HepG2 (cell line): Measurements from ENCODE around the gene GPR37. TPM values are rescaled to one million over a fixed set of nuclear protein-coding genes. Genes with fewer than 3 reads are reported as not detected.

ENCODE experiments used
- ATAC-seq: fragments of 200-7000 bp; cut with Tn5 transposase; 3 replicates; pipeline ENCODE4 v1.9.1; 2020; ENCODE audit warnings: mild to moderate bottlenecking, moderate library complexity
- BruUV-seq: library from RNA; stranded (reverse); fragments of 400-500 nt; replicated peaks from 2 replicates; lab custom pipeline; 2021; lab: Mats Ljungman, UMichigan
- CTCF ChIA-PET: fragments of 300-600 bp; formaldehyde crosslinking; extraction: SDS; loops from one replicate; lab custom pipeline; 2021; ENCODE audit warnings: low total read pairs, inconsistent platforms, low intra/inter-chr PET ratio; lab: Yijun Ruan, JAX
- POLR2A ChIA-PET: fragments of 350-600 bp; sonication (Branson Sonifier 250); formaldehyde crosslinking; loops from one replicate; lab custom pipeline; 2020; ENCODE audit warnings: antibody characterized with exemption, inconsistent platforms; lab: Yijun Ruan, JAX
- DNase-seq: peaks from one replicate; pipeline ENCODE4 v3.0.0-alpha.2; 2015; ENCODE audit warnings: low spot score
- FAIRE-seq: peaks from 3 replicates; lab custom pipeline; 2011; peaks lifted over from hg19 to GRCh38; lab: Jason Lieb, UNC
- H2AFZ ChIP-seq: one replicate; pipeline ENCODE4 v1.6.1; 2011; ENCODE audit warnings: low read length, inconsistent platforms
- H3K27ac ChIP-seq: fragments of 300-600 bp; 3 replicates; pipeline ENCODE4 v1.8.0; 2011; ENCODE audit warnings: mixed run types, mild to moderate bottlenecking, mixed read lengths, low read length, inconsistent platforms; ENCODE audit not compliant: insufficient read depth; ENCODE audit errors: extremely low read length
- H3K27me3 ChIP-seq, 2 experiments: fragments of 200-600 bp in 1 of 2; 2 replicates in 1 of 2; 3 replicates in 1 of 2; pipeline versions ENCODE4 v1.6.0 to v1.8.0; 2011; ENCODE audit warnings: low read length in 2 of 2, mild to moderate bottlenecking in 2 of 2, moderate library complexity in 2 of 2, inconsistent platforms in 1 of 2; ENCODE audit not compliant: insufficient read depth in 2 of 2, control insufficient read depth in 1 of 2
- H3K36me3 ChIP-seq, 2 experiments: fragments of 200-600 bp in 1 of 2; replicated peaks in 1 of 2; 2 replicates in 1 of 2; 3 replicates in 1 of 2; pipeline versions ENCODE4 v1.5.1 to v1.8.0; 2011; ENCODE audit warnings: low read length in 2 of 2, inconsistent platforms in 1 of 2; ENCODE audit not compliant: insufficient read depth in 2 of 2, control insufficient read depth in 1 of 2
- H3K4me1 ChIP-seq: 2 replicates; pipeline ENCODE4 v1.5.1; 2012; ENCODE audit warnings: low read length, inconsistent platforms; ENCODE audit not compliant: insufficient read depth
- H3K4me2 ChIP-seq: 2 replicates; pipeline ENCODE4 v1.6.0; 2011; ENCODE audit warnings: low read depth, low read length, inconsistent platforms
- H3K4me3 ChIP-seq, 3 experiments: fragments of 200-600 bp in 1 of 3; sonication (generic), shearing (Covaris generic) in 1 of 3; replicated peaks in 1 of 3; 2 replicates each; pipeline ENCODE4 v1.5.1; 2011 to 2016; ENCODE audit warnings: low read length in 3 of 3, inconsistent platforms in 2 of 3, low read depth in 2 of 3, mild to moderate bottlenecking in 2 of 3, control low read depth in 1 of 3, mixed read lengths in 1 of 3; ENCODE audit not compliant: insufficient read depth in 1 of 3
- H3K79me2 ChIP-seq: one replicate; pipeline ENCODE4 v1.6.1; 2011; ENCODE audit warnings: low read length, inconsistent platforms; ENCODE audit not compliant: insufficient read depth
- H3K9ac ChIP-seq: 2 replicates; pipeline ENCODE4 v1.6.0; 2011; ENCODE audit warnings: mild to moderate bottlenecking, low read depth, low read length, inconsistent platforms; ENCODE audit not compliant: insufficient read depth
- H3K9me3 ChIP-seq: 2 replicates; pipeline ENCODE4 v1.5.1; 2012; ENCODE audit warnings: mild to moderate bottlenecking, low read length
- H4K20me1 ChIP-seq: 2 replicates; pipeline ENCODE4 v1.6.0; 2011; ENCODE audit warnings: inconsistent platforms, mild to moderate bottlenecking, low read length, moderate library complexity; ENCODE audit not compliant: insufficient read depth
- DNMT3B ChIP-seq: conservative IDR thresholded peaks from 2 replicates; pipeline ENCODE4 v1.6.1; 2016; ENCODE audit warnings: missing biosample characterization, control low read depth
- FOSL2 ChIP-seq: sonication (generic); formaldehyde crosslinking; IDR thresholded peaks from 2 replicates; pipeline ENCODE4 v1.4.0; 2020; ENCODE audit warnings: missing genetic modification reagents
- NFE2L2 ChIP-seq: fragments of 150-350 bp; IDR thresholded peaks from 2 replicates; pipeline ENCODE4 v1.6.1; 2014; ENCODE audit warnings: low read length
- ZNF17 ChIP-seq: sonication (generic); formaldehyde crosslinking; IDR thresholded peaks from 2 replicates; pipeline ENCODE4 v1.5.0; 2020; ENCODE audit warnings: mild to moderate bottlenecking, missing genetic modification reagents
- ZNF225 ChIP-seq: sonication (generic); formaldehyde crosslinking; IDR thresholded peaks from 2 replicates; pipeline ENCODE4 v1.4.0; 2020; ENCODE audit warnings: mild to moderate bottlenecking, missing genetic modification reagents
- WGBS: methylation state at CpG from one replicate; pipeline ENCODE4 v1.1.6; 2017; ENCODE audit warnings: low lambda C conversion rate; 5-methylcytosine and 5-hydroxymethylcytosine counted together
- in situ Hi-C: cut with HindIII; loops from 2 replicates; pipeline ENCODE4 v1.10.0; 2017; ENCODE audit warnings: low pct_unique_long_range_greater_than_20kb; ENCODE audit not compliant: extremely low pct_ligation_motif_present
- intact Hi-C: fragments of 100-400 bp; cut with micrococcal nuclease; formaldehyde crosslinking; loops from one replicate; pipeline ENCODE4 v1.10.0; 2022; ENCODE audit not compliant: unreplicated experiment
- polyA plus RNA-seq, 8 experiments: library from polyadenylated mRNA; depleted of rRNA in 3 of 8; stranded (reverse) in 7 of 8; unstranded in 1 of 8; fragments of >200 nt; fragmentation: Illumina TruSeq in 4 of 8; extraction: Trizol in 4 of 8; gene quantifications; 2 replicates each; pipeline versions ENCODE4 v1.2.1 to v1.2.3, GENCODE V29; 2011 to 2016; ENCODE audit warnings: low read depth in 4 of 8, missing spikeins in 1 of 8, mixed read lengths in 1 of 8; ENCODE audit not compliant: insufficient read depth in 1 of 8
- total RNA-seq, 5 experiments: library from RNA; depleted of rRNA; stranded (reverse); fragments of >200 nt; fragmentation: Illumina TruSeq; extraction: Trizol; gene quantifications; 2 replicates each; pipeline ENCODE4 v1.2.3, GENCODE V29; 2016; ENCODE audit warnings: low read depth in 1 of 5

Gene GPR37
- total and polyA plus RNA-seq, 2 of the 13 experiments (the other 11 are each of a cell fraction or from before 2014, with no cell fraction given) = not detected

GRCh38 chr7:124722292-124722691 is 43.3 kb downstream of the GPR37 start:
- H3K27me3 ChIP-seq = no peaks in the 10 kb centered on the region
- ChIA-PET POLR2A (no interaction called here), CTCF (no interaction called here)
- H3K79me2 ChIP-seq = no peaks in the 10 kb centered on the region
- TF ChIP-seq NFE2L2 (no peak), DNMT3B (CRISPR knock-in tag) (no peak)
- no TSS peak for BruUV-seq
- intact Hi-C loops = no loop called here
- H4K20me1 ChIP-seq = no peaks in the 10 kb centered on the region
- peaks cover 27% of the 10 kb centered on the region for H3K4me1 ChIP-seq
- H2AFZ ChIP-seq = no peak overlapping the region
- no peaks in the 10 kb centered on the region for H3K9me3 ChIP-seq
- no peak for DNase-seq
- no peak overlapping the region for H3K4me2 ChIP-seq
- ATAC-seq = no peak
- in situ Hi-C loops = no loop called here
- 42% methylated on average over 3 of the region's 3 CpGs for whole genome bisulfite sequencing
- no peak for FAIRE-seq
- no peaks in the 10 kb centered on the region for H3K36me3 ChIP-seq
- H3K27ac ChIP-seq = no peak overlapping the region
- no peak overlapping the region for H3K9ac ChIP-seq
- no peak overlapping the region for H3K4me3 ChIP-seq

GRCh38 chr7:124720195-124720594 is 45.4 kb downstream of the GPR37 start:
- ChIA-PET CTCF (no interaction called here), POLR2A (no interaction called here)
- Histone ChIP-seq H2AFZ (no peak overlapping the region), H3K4me3 (no peak overlapping the region), H3K36me3 (no peaks in the 10 kb centered on the region), H3K79me2 (no peaks in the 10 kb centered on the region), H3K27ac (no peak overlapping the region), H3K9me3 (no peaks in the 10 kb centered on the region), H3K27me3 (no peaks in the 10 kb centered on the region), H3K9ac (no peak overlapping the region), H3K4me1 (peaks cover 24% of the 10 kb centered on the region), H3K4me2 (no peak overlapping the region), H4K20me1 (no peaks in the 10 kb centered on the region)
- intact Hi-C loops = no loop called here
- BruUV-seq = no TSS peak
- ATAC-seq (no peak), FAIRE-seq (no peak), DNase-seq (peak; percentile 40)
- in situ Hi-C loops = no loop called here
- TF ChIP-seq ZNF17 (no peak), ZNF225 (CRISPR knock-in tag) (no peak), FOSL2 (peak; percentile 23; the same call in 1 of the 2 replicates)
- WGBS = 5% methylated on average over 1 of the region's 1 CpG
